CMK (cell line): ENCODE measurements around the gene RAB30.
"Not testable (repeated sequence)": the region's sequence is repeated elsewhere in the genome, so short reads cannot be mapped to it uniquely, and the experiment has no call there.

Experiments
- DNase-seq: peaks from one replicate; pipeline ENCODE4 v3.0.0-alpha.2; 2010; ENCODE audit warnings: low read depth

Gene RAB30

DNA sequence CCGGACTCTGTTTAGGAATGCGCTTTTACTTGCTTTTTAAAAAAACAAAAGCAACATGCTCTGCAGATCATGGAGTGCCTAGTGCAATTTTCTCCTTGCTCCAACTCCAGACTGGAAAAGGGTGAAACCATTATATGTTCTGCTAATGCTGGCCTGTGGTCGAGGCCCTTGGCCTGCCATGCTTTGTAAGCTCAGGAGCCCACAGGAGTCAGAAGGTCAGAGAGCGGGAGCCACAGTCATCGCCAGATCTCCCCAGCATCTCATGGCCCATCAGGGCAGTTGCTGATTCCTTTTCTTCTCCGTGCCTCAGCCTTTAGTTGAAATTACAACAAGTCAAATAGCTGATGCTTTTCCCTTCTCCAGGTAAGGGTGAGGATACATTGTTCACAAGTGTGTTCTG, 89.8 kb downstream of the RAB30 start:
- DNase-seq, result no peak

DNA sequence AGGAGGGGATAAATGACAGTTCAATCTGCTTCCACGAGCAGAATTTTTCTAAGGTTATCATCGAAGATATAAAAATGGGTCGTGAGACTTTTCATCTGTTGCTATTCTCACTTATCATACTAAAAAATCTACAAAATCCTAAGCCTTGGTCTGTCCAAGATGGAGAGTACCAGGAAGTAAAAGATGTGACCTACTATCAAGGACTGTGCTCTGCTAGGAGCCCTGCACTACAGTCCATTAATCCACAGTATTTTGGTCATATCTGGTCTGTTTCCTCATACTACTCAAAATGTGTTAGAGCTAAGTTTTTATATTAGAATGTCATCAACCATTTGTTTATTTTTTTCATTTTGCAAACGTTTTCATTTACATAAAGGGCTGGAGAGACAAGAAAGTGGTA, 90.8 kb downstream of the RAB30 start:
- no peak for DNase-seq

DNA sequence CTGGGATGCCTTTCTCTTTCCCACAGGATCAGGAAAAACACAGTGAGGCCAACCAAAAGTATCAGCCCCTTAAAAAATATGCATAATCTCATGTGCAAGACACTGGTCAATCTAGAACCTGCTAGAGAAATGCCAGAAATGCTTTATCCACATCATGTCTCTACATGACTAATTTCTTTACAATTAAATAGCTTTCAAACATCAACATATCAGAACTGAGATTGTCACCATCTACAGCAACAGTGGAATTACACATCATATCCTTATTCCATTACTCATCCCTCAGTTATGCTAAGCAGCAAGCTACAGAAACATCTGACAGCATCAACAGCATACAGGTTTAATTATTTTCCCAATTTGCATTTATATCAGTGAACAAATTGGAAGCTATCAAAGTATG, 91.4 kb downstream of the RAB30 start:
- DNase-seq, result no peak

DNA sequence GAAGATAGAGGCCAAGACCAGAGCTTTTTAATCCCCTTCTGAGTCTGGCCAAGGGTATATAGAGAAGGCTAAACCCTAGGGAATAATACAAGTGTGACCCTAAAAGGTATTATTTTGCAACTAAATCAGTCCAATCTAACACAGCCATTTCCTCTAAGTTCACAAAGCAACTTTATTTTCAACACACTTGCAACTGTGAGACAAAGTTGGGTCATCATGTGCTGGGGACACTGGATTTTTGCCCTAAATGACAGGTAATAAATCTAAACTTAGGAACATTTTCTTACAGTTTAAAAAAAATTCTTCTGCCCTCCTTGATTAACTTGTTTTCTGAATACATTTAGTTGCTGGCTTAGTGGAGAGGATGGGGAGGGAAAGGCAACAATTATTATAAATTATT, 91.9 kb downstream of the RAB30 start:
- no peak for DNase-seq

DNA sequence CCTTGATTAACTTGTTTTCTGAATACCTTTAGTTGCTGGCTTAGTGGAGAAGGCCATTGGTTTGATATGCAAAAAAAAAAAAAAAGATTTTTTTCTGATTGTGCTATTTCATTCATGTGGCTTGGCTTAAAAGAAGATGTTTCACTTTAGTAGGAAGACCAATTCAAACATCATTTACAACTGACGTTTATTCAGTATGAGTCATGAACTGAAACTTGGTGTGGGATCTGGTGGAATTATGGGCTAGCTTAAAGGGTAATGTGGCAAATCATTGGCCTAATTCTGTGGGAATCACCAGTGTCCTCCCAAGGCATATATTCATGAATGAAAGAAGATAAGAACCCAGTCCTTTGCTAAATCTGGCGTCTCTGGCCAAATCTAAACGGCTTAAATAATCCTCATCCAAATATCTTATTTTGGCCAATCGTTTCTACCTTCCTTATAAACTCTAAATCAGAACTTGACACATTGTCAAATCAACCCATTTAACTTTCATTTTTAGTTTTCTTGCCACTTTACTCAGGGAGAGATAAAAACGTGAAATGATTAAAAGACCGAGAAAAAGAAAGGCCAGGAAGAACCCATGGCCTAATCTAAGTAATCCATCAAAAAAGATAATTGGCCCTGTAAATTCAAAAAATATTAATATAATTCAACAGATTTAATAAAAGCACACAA, 93.1 kb downstream of the RAB30 start:
- DNase-seq, result no peak

DNA sequence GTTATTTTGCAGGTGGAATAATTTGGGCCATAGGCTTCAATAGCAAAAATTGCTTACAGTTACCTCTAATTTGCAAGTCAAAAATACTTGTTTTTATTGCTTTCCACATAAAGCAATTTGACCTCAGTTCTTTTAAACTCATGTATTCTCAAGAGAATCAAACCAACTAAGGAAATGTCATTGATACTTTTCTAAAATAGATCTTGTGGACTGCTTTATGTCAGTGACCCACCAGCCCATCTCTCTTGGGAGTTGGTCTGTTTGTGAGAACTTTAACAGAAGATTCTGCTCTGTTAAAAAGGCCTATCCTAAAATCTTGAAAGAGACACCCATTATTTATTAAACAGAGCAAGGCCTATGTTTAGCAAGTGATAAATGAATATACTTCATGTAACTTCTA, 94.9 kb downstream of the RAB30 start:
- DNase-seq, result no peak

DNA sequence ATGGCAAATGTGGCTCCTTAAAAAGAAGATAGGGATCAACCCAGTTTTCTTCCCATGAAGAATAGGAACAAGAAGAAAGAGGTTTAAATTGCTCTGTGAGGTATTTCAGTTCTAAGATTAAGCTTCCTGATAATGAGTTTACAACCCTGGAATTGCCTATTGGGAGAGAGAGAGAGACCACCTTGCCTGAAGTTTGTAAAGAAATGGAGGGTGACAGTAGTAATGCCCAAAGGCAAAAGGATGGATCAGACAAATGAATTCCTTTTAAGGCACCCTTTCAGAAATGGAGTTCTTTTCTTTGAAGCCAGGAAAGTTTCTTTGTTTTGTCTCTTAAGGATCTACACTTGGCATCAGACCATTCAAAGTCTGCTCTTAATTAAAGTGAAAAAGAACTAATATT, 95.8 kb downstream of the RAB30 start:
- no peak for DNase-seq

DNA sequence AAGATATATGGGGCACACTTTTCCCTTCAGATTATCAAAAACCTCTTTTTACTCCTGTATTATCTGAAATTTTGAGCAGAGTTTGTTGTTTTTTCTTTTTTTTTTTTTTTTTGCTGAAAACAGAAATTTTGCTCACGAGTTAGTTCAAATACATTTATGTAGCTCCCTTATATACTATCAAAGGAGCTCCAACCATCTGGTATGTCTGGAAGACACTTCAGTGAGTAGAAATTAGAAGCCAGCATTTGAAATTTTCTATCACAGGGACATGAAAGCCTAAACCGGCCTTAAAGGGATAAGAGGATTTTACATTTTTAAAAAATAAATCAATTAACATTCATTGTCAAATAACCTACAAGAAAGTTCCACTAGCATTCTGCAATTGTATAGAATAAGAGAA, 96.8 kb downstream of the RAB30 start:
- no peak for DNase-seq

DNA sequence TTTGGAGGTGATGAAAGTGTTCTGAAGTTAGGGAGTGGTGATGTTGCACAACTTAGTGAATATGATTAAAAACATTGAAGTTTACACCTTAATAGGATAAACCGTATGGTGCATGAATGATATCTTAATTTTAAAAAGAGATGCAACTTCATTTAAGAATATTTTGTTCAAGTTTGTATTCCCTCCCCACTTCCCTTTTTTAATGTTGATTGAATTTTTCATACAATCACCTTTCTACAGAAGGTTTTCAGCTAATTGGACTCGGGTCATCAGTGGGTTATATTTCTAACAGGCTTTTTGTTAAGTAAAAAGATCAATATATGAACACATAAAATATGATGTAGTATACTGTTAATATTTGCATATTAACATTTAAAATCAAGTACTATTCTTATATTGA, 97.6 kb downstream of the RAB30 start:
- DNase-seq, result no peak

DNA sequence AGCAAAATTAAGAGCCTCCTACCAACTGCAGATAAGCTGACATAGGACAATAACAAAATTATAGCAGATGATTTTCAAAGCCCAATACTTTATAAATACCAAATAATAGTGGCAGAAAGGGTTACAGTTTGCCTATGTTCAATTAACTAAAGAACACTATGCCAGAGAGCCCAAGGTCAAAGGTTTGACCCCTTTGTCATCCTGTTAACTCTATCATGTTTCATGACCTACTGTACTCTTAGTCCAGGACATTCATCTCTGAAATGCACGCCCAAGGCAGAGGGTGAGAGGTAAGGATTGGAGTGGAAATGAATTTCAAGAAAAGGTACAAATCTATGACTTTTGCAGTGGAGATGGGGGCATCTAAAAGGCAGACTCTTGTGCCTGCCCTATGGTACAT, 99.6 kb downstream of the RAB30 start:
- DNase-seq, result no peak

DNA sequence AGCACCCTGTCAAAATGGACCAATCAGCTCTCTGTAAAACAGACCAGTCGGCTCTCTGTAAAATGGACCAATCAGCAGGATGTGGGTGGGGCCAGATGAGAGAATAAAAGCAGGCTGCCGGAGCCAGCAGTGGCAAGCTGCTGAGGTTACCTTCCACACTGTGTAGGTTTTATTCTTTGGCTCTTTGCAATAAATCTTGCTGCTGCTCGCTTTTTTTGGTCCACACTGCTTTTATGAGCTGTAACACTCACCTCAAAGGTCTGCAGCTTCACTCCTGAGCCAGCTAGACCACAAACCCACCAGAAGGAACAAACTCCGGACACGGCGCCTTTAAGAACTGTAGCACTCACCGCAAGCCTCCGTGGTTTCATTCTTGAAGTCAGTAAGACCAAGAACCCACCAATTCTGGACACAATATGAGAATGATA, 100.2 kb downstream of the RAB30 start:
- DNase-seq, result not testable (repeated sequence)

DNA sequence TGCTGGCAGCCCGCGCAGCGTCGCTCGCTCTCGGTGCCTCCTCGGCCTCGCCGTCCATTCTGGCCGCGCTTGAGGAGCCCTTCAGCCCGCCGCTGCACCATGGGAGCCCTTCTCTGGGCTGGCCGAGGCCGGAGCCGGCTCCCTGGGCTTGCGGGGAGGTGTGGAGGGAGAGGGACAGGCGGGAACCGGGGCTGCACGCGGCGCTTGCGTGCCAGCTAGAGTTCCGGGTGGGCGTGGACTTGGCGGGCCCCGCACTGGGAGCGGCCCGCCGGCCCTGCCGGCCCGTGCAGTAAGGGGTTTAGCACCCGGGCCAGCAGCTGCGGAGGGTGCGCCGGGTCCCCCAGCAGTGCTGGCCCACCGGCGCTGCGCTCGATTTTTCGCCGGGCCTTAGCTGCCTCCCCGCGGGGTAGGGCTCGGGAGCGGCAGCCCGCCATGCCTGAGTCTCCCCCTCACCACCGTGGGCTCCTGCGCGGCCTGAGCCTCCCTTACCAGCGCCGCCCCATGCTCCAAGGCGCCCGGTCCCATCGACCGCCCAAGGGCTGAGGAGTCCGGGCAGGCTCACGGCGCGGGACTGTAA, 101.1 kb downstream of the RAB30 start:
- DNase-seq, result not testable (repeated sequence)

DNA sequence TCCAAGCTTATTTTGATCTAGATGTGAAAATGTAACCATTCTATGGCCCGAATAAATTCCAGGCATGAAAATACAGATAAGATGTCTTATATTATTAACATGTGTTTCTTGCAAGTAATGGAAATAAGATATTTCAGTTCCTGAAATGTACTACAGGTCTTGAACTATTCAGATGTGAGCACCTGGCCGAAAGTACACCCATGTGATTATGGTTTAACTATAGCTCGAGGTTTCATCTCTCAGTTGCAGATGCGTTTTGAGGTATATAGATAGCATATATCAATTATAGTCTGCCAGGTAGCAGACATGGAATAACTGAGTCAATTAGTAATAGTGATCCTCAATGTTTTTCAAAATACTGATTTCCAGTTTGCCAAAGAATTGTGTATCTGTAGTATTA, 101.9 kb downstream of the RAB30 start:
- no peak for DNase-seq

DNA sequence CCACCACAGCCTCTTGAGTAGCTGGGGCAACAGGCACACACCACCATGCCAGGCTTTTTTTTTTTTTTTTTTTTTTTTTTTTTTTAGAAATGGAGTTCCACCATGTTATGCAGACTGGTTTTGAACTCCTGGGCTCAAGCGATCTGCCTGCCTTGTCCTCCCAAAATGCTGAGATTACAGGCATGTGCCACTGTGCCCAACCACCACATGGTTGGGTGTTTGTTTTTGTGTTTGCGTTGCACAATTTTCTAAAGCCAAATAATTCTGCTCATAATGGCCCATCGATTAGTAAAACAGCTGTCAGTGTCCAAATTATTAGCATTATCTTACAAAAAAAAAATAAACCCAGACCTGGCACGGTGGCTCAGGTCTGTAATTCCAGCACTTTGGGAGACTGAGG, 104.3 kb downstream of the RAB30 start:
- DNase-seq, result no peak

DNA sequence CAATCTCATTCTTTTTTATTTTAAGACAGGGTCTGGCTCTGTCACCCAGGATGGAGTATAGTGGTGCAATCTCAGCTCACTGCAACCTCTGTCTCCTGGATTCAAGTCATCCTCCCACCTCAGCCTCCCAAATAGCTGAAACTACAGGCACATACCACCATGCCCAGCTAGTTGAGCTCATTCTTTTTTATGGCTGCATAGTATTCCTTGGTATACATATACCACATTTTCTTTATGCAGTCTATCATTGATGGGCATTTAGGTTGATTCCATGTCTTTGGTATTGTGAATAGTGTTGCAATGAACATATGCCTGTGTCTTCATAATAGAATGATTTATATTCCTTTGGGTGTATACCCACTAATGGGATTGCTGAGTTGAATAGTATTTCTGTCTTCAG, 109.7 kb downstream of the RAB30 start:
- not testable (repeated sequence) for DNase-seq

DNA sequence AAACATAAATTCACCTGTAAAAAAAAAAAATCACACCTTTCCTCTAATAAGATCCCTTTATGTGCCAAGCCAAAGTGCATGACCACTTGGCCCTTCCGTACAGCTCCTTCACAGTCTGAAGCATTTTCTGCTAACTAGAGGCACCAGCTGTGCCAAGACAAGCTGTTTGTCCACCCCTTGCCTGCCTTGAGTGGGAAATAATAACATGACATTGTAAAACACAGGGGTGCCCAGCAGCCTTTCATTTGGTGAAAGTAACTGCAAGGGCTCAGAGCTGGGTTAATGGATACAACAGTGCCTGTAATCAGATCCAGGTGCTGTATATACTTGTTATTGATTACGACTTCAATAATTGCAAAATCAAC, 110.9 kb downstream of the RAB30 start:
- DNase-seq, result no peak

DNA sequence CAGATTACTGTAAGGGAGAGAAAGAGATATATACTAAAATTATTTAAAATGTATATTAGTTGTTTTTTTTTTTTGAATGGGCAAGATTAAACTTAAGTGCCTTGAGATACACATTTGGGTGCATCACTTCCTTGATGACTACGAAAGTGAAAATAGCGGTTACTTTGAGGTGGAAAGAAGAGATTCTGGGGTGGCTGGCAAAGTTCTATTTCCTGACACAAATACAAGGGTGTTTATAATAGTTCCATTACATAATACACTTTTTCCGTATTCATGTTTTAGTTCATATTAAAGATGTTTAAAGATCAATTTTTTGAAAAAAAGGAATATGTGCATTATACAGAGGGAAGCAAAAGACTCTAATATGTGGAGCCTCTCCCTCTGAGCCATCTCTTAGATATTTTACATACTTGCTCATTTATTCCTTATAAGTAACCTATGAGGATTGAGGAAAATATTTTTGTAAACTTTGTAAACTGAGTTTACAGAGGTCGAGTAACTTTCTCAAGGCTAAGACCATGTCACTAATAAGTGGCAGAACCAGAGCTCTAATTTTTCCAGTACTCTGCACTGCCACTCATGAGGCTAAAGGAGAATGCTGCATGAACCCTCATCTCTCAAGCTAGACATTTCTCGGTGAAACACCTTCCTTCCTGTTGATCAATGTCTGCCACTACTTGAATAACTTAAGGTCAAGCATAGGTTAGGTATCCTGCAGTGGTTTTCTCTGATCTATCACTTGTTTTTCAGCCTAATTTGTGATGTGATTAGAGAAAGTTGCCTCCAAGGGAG, 111.5 kb downstream of the RAB30 start:
- DNase-seq, result no peak

DNA sequence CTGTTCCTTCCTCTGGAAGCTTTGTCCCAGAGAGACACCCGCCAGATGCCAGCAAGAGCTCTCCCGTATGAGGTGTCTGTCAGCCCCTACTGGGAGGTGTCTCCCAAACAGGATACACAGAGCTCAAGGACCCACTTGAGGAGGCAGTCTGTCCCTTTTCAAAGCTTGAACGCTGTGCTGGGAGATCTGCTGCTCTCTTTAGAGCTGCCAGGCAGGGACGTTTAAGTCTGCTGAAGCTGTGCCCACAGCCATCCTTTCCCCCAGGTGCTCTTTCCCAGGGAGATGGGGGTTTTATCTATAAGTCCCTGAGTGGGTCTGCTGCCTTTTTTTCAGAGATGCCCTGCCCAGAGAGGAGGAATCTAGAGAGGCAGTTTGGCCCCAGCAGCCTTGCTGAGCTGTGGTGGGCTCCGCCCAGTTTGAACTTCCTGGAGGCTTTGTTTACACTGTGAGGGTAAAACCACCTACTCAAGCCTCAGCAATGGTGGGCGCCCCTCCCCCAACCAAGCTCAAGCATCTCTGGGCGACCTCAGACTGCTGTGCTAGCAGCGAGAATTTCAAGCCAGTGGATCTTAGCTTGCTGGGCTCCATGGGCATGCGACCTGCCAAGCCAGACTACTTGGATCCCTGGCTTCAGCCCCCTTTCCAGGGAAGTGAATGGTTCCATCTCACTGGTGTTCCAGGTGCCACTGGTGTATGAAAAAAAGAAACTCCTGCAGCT, 115.8 kb downstream of the RAB30 start:
- DNase-seq, result peak; percentile 36

DNA sequence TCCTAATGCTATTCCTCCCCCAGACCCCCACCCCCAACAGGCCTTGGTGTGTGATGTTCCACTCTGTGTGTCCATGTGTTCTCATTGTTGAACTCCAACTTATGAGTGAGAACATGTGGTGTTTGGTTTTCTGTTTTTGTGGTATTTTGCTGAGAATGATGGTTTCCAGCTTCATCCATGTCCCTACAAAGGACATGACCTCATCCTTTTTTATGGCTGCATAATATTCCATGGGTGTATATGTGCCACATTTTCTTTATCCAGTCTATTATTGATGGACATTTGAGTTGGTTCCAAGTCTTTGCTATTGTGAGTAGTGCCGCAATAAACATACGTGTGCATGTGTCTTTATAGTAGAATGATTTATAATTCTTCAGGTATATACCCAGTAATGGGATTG, 121.2 kb downstream of the RAB30 start:
- not testable (repeated sequence) for DNase-seq

DNA sequence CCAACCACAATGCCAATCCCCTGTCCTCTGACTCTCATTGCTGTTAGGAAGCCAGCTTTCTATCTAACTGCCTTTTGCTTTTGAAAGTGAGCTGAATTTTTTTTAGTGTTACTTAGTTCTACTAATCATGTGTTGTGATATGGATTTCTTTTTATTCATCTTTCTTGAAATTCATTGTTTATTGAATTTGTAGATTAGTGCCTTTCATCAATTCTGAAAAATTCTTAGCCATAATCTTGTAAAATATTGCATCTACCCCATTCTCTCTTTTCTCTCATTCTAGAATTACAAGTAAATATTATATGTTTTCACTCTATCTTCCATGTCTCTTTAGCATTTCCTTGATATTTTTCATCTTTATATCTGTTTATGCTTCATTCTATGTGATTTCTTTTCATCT, 122.3 kb downstream of the RAB30 start:
- DNase-seq, result no peak

DNA sequence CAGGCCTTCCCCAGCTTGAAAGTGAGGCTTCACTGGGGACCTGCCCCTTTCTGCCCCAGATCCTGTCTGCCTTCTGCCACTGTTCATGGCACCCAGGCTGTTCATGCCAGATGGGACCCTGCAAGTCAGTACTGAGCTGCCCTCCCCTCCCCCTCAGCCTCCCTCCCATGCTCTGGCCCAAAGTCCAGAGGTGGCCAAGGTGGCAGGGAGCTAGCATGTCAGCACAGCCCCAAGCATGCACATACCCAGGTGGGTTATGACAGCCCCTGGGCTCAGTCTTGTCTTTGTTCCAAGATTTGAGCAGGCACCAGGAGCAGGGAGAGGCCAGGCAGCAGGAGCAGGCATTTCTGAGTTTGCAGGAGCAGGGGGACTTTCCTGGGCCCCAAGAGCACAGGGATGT, 126.0 kb downstream of the RAB30 start:
- DNase-seq, result no peak

DNA sequence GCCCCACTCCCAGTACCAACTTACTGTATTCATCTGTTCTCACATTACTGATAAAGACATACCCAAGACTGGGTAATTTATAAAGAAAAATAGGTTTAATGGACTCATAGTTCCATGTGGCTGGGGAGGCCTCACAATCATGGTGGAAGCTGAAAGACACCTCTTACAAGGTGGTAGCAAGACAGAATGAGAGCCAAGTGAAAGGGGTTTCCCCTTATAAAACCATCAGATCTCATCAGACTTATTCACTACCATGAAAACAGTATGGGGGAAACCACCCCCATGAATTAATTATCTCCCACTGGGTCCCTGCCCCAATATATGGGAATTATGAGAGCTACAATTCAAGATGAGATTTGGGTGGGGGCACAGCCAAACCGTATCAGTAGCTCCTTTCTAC, 126.7 kb downstream of the RAB30 start:
- not testable (repeated sequence) for DNase-seq

DNA sequence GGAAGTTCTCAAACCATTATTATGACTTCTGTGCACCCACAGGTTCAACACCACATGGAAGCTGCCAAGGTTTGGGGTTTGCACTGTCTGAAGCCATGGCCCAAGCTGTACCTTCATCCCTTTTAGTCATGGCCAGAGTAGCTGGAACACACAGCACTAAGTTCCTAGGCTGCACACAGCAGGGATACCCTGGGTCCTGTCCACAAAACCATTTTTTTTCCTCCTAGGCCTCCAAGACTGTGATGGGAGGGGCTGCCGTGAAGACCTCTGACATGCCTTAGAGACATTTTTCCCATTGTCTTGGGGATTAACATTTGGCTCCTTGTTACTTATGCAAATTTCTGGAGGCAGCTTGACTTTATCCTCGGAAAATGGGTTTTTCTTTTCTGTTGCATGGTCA, 127.5 kb downstream of the RAB30 start:
- no peak for DNase-seq
